HG02840 (cell line): Measurements from ENCODE around the gene C21orf91.

Experiments
- ATAC-seq: cut with Tn5 transposase; IDR thresholded peaks from one replicate; pipeline ENCODE4 v1.9.1; 2021; ENCODE audit warnings: mild to moderate bottlenecking, moderate library complexity, moderate number of reproducible peaks; ENCODE audit not compliant: unreplicated experiment, low FRiP score

C21orf91 gene

GRCh38 chr21:17819114-17819876, at the start of gene C21orf91:
TSS of gene C21orf91 (minus strand) at chr21:17819356. CDS start at chr21:17818318, 1,038 bp downstream.
- peak; percentile 91 for ATAC-seq

GRCh38 chr21:17866590-17866989, 47.4 kb upstream of the C21orf91 start:
- no peak for ATAC-seq

GRCh38 chr21:17859661-17860060, 40.5 kb upstream of the C21orf91 start:
- ATAC-seq, result no peak

GRCh38 chr21:17858747-17859146, 39.6 kb upstream of the C21orf91 start:
- ATAC-seq, result no peak

GRCh38 chr21:17854745-17855144, 35.6 kb upstream of the C21orf91 start:
- no peak for ATAC-seq

- ATAC-seq, result no peak
Observed at GRCh38 chr21:17853393-17854275, 34.5 kb upstream of the C21orf91 start.

GRCh38 chr21:17848228-17848627, 29.1 kb upstream of the C21orf91 start:
- peak; percentile 87 for ATAC-seq

GRCh38 chr21:17841103-17841502, 21.9 kb upstream of the C21orf91 start:
- no peak for ATAC-seq

- no peak for ATAC-seq
Observed at GRCh38 chr21:17834639-17835354, 15.6 kb upstream of the C21orf91 start.

GRCh38 chr21:17829472-17829871, 10.3 kb upstream of the C21orf91 start:
- ATAC-seq, result no peak

GRCh38 chr21:17828223-17828622, 9.1 kb upstream of the C21orf91 start:
- no peak for ATAC-seq

- ATAC-seq, result no peak
Observed at GRCh38 chr21:17823846-17824245, 4.7 kb upstream of the C21orf91 start.

- no peak for ATAC-seq
Observed at GRCh38 chr21:17821121-17821520, 2.0 kb upstream of the C21orf91 start.

- ATAC-seq, result peak; percentile 54
Observed at GRCh38 chr21:17819877-17820229, 697 bp upstream of the C21orf91 start.

- peak; percentile 14 for ATAC-seq
Observed at GRCh38 chr21:17818186-17819113, 706 bp downstream of the C21orf91 start.

- no peak for ATAC-seq
Observed at GRCh38 chr21:17813353-17813752, 5.8 kb downstream of the C21orf91 start.

GRCh38 chr21:17805966-17806365, 13.2 kb downstream of the C21orf91 start:
- no peak for ATAC-seq

- ATAC-seq, result no peak
Observed at GRCh38 chr21:17803536-17803935, 15.6 kb downstream of the C21orf91 start.

- ATAC-seq, result no peak
Observed at GRCh38 chr21:17802572-17802971, 16.6 kb downstream of the C21orf91 start.
